NK-92 (cell line): Measurements from ENCODE around the gene ZNF709.
A peak's percentile ranks its signal among the peaks of the same experiment; 100 is the strongest.
"Not testable (repeated sequence)": the region's sequence is repeated elsewhere in the genome, so short reads cannot be mapped to it uniquely, and the experiment has no call there.

Experiments
- DNase-seq: peaks from one replicate; lab custom pipeline; 2025; ENCODE audit not compliant: unreplicated experiment; lab: John Stamatoyannopoulos, UW

ZNF709 gene

DNA sequence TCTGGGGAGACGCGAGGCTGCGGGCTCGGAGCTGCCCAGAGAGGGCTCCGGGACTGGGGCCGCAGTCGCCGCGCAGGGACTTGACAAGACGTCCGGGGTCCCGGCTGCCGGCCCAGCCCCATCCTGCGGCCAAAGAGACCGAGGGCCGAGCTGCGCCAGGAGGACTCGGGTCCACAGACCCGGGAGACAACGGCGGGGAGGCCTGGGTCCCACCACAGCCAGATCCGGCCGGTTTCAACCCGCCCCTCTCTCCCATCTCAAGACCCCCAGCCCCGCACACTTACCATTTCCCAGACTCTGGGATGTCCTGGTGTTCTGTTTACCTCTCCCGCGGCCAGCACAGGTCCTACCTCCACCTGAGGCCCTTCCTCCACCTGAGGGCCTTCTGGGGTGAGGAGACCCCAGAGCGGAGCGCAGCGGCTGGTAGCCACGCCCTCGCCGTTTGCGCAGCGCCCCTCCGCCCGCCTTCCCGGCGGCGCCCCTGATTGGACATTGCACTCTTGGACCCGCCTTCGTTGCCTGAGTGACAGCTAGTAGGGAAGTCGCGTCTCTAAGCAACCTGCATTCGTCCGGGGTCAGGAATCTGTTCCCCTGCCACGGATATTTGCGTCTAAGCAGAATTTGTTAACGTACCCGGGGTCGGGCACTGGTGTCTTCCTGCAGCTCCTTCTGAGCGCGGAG is at the start of gene ZNF709:
Gene ZNF709, minus strand, starts transcription at position 446 of the 681 bp plus-strand sequence. Its CDS starts 159 bp downstream, at position 287.
- DNase-seq, result peak; percentile 40

DNA sequence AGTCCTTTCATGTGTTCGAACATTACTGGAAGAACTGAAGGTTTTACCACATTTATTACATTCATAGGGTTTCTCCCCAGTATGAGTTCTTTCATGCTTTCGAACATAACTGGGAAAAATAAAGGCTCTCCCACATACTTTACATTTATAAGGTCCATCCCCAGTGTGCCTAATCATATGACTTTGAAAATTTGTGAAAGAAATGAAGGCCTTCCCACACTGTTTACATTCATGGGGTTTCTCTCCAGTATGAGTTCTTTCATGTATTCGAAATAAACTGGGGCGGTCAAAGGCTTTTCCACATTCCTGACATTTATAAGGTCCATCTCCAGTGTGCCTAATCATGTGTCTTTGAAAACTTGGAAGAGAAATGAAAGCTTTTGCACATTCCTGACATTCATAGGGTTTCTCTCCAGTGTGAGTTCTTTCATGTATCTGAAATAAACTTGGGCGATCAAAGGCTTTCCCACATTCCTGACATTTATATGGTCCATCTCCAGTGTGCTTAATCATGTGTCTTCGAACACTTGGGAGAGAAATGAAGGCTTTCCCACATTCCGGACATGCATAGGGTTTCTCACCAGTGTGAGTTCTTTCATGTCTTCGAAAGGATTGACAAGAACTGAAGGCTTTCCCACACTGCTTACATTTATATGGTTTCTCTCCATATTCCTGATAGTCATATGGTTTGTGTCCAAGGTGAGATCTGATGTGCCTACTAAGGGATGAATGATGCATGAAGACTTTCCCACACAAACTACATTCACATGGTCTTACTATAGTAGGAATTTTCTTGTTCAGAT is 42.6 kb upstream of the ZNF709 start:
- no peak for DNase-seq

DNA sequence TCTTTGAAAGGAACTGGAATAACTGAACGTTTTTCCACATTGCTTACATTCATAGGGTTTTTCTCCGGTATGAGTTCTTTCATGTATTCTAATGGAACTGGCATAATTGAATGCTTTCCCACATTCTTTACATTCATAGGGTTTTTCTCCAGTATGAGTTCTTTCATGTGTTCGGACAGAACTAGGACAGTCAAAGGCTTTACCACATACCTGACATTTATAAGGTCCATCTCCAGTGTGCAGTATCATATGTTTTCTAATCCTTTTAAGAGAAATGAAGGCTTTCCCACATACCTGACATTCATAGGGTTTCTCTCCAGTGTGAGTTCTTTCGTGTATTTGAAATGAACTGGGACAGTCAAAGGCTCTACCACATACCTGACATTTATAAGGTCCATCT is 41.9 kb upstream of the ZNF709 start:
- DNase-seq, result no peak

DNA sequence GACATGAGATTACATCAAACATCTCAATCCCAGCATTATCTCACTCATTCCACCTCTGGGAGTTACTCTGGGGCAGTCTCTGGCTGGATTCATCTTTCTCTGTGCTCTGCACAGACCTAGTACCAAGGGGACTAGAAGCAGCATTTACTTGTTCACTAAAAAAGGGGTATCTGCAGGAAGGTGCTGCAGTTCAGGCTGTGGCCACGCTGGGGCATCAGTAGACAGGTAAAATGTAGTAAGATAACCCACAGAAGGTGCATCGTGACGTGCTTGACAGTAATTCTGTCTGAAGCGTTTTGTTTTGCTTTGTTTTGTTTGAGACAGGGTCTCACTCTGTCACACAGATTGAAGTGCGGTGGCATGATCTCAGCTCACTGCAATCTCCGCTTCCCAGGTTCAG is 37.4 kb upstream of the ZNF709 start:
- no peak for DNase-seq

DNA sequence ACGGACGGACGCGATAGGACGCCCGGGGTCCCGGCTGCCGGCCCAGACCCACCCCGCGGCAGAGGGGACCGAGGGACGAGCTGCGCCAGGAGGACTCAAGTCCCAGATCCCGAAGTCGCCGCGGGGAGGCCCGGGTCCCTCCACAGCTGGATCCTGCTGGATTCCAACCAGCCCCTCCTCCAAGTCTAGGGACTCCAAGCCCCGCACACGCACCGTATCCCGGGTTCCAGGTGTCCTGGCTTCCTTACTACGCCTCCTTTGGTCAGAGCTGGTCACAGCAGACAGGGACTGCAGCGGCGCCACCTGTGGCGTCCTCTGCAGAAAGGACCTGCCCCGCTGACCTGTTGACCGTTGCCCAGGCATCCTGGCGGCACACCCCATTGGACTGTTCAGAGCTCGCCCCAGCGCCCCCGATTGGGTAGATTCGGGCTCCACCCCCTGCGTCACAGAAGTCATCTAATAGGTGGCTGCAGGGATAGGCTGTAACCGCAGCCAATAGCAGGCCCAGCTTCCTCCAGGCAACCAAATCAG is 29.0 kb upstream of the ZNF709 start:
- no peak for DNase-seq

DNA sequence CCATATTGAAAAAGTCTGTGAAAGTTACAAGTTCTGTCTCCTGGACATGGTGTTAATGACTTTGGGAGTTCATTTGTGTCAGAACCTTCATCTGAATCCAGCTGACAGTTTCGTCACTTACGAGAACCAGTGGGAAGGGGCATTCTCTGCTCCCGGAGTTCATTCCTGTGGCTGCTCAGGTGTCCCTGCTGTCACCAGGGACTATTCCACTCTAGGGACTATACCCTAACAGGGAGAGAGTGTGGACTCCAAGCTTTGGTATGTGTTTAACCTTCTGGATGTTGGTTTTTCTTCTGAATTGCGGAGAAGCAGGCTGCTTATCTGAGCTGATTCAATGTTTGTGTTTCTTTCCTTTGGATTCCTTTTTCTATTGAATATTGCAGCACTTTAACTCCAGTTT is 12.4 kb upstream of the ZNF709 start:
- no peak for DNase-seq

DNA sequence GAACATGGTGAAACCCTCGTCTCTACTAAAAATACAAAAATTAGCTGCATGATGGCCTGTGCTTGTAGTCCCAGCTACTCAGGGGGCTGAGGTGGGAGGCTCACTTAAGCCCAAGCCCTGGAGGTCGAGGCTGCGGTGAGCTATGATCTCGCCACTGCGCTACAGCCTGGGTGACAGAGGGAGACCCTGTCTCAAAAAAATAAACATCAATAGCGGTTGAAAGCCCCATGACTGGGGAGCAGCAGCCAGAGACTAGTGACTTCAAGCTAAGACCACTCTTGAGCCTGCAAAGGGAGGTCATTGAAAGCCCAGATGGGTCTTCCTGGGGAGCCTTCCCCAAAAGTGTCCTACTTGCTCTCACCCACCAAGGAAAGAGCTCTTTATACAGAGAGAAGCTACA is 11.9 kb upstream of the ZNF709 start:
- no peak for DNase-seq

DNA sequence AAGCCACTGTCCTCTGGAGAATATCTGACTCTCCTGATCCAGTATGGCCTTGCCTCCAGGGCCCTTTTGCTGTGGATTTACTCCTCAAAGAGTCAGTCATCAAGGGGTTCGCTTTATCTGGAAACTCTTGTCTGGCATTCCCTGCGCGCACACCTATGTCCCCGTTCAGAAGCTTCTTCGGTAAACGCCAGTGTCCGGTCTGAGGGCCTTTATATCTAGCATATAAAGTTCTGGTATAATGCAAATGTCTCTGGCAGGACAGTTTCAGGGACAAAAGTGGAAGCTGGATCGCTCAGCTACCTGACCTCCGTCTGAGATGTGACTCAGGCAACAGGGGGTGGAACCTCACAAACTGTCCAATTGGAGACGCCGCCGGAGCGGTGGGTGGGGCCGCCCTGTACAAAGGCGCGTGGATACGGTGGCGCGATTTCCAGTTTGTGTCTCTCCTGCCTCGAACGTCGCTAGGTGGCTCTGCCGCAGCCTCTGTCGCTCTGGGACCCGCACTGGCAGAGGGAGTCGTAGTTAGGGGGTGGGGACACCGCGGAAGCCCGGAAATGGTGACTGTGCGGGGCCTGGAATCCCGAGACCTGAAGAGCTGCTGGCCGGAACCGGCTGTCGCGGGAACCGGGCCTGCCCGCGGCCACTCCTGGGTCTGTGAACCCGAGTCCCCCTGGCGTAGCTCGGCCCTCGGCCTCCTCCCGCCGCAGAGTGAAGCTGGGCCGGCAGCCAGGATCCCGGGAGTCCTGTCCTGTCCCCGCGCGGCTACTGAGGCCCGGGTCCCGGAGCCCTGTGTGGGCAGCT is 10.6 kb upstream of the ZNF709 start:
- DNase-seq, result peak; percentile 27

DNA sequence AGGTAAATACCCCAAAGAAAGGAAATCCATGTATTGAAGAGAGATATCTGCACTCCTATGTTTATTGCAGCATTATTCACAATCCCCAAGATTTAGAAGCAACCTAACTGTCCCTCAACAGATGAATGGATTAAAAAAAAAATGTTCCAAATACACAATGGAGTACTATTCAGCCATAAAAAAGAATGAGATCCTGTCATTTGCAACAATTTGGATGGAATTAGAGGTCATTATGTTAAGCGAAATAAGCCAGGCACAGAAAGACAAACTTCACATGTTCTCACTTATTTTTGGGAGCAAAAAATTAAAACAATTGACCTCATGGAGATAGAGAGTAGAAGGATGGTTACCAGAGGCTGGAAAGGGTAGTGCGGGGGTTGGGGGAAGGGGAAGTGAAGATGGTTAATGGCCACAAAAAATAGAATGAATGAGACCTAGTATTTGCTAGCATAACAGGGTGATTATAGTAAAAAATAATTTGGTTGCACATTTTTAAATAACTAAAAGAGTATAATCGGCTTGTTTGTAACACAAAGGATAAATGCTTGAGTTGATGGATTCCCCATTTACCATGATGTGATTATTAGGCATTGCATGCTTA is 9.7 kb upstream of the ZNF709 start:
- DNase-seq, result no peak

DNA sequence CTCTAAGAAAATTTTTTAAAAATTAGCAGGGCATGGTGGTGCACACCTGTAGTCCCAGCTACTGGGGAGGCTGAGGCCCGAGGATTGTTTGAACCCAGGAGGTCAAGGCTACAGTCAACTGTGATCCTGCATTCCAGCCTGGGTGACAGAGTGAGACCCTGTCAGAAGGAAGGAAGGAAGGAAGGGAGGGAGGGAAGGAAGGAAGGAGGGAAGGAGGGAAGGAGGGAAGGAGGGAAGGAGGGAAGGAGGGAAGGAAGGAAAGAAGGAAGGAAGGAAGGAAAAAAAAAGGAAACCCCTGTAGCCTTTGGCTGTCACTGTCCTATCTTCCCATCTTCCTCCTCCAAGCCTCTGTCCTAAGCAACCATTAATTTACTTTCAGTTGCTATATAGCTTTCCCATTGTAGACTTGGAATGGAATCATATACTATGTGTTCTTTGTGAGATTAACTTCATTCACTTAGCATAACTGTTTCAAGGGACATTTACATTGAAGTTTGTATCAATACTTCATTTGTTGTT is 1.7 kb upstream of the ZNF709 start:
- not testable (repeated sequence) for DNase-seq

DNA sequence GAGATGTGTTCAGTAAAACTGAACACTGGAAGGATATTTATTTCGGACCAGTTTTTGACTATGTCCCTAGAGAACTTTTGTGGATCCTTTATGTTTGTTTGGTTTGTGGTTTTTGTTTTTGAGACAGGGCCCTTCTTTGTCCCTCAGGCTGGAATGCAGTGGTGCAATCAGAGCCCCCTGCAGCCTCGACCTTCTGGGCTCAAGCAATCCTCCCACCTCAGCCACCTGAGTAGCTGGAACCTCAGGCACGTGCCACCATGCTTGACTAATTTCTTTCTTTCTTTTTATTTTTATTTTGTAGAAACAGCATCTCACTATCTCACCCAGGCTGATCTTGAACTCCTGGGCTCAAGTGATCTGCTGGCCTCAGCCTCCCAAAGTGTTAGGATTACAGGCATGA is 955 bp upstream of the ZNF709 start:
- no peak for DNase-seq

DNA sequence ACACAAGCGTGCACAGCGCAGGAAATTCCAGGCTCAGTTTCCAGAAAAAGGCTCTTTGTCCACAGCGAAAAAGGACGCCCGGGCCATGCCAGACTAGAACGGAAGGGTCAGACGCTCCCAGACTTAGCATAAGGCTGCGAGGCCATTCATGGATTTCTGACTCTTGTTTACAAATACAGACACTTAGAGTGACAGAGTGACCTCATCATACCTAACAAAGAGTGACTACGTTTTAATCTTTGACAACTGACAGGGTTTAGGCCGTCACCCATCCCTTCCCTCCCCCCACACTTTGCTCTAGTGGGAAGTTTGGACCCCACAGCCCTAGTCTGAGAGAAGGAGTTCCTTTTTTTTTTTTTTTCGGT is 418 bp upstream of the ZNF709 start:
- no peak for DNase-seq

DNA sequence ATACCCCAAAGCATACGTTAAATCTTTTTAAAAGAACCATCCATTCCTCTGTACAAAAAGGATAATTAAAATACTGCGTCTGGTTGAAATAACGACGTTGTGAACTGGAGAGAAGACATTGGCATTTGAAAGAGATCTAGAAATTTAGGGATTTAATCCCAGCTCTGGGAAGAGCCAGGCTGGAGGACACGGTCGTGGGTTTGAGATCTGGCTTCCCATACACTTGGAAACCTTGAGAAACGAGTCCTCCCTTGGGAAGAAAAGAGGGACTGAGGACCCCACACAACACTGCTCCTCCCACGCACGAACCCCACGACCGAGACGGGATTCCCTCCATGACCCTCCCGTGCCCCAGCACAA is 625 bp downstream of the ZNF709 start:
- no peak for DNase-seq

DNA sequence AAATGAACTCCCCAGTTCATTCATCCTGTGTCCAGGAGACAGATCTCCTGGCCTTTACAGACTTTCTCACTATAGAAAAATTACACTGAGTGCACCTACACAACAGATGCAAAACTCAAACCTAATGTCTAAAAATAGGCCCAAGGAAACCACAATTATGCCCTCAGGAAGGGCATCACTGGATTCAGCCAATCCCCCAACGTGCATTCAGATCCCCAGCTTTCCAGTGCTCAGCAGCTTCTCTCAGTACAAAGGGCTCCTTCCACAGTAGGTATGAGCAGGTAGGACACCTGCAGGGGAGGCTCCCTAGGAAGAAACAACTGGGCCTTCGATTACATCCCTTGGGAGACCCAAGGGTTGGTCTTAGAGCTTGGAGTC is 2.1 kb downstream of the ZNF709 start:
- DNase-seq, result no peak

DNA sequence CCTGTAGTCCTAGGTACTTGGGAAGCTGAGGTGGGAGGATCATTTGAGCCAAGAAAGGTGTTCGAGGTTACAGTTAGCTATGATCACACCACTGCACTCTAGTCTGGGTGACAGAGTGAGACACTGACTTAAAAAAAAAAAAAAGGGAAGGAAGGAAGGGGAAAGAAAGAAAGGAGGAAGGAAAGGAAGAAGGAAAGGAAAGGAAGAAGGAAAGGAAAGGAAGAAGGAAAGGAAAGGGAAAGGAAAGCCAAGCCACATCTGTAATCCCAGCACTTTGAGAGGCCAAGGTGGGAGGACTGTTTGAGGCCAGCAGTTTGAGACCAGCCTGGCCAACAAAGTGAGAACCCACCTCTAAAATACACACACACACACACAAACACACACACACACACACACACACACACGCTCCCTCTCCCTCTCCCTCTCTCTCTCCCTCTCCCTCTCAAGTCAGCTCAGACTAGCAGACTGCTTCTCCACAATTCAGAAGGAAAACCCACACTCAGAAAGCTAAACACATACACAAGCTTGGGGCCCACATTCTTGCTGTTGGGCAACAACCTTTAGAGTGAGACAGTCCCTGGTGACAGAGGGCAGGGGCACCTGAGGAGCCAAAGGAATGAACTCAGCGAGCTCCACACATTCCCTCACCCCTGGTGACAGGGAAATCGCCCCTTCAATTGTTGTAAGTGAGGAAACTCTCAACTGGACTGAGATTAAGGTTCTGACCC is 2.7 kb downstream of the ZNF709 start:
- no peak for DNase-seq

DNA sequence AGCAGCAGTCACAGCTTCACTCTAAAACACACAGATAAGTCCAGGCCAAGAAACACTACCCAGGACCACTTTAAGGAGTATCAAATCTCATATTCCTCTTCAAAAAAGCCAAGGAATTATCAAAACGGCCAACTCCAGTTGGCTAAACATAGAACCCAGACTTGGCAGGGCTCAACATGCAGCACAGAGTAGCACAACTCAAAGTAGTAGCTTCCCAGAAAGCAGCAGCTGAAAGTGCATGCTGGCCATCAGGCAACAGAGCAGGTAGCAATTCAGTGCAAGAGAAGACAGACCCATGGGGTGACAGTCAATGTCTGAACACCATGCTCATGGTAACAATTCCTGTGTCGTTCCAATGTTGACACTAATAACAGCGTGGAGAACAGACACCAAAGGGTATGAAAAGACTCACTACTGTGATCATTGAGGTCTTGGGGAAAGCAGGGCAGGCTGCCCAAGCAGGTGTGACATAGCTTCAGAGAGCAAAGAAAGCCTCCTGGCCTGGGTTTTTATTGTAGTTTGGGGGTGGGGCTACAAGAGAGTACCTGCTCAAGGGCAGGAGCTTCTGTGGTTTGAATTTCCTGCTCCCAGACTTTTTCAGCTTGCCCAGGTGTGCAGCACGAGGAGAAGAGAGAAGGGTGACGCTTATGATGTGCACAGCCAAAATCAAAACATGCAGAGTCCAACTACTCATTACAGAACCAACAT is 6.2 kb downstream of the ZNF709 start:
- DNase-seq, result no peak

DNA sequence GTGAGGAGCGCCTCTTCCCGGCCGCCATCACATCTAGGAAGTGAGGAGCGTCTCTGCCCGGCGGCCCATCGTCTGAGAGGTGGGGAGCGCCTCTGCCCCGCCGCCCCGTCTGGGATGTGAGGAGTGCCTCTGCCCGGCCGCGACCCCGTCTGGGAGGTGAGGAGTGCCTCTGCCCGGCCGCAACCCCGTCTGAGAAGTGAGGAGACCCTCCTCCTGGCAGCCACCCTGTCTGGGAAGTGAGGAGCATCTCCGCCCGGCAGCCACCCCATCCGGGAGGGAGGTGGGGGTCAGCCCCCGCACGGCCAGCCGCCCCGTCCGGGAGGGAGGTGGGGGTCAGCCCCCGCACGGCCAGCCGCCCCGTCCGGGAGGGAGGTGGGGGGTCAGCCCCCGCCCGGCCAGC is 17.0 kb downstream of the ZNF709 start:
- not testable (repeated sequence) for DNase-seq

DNA sequence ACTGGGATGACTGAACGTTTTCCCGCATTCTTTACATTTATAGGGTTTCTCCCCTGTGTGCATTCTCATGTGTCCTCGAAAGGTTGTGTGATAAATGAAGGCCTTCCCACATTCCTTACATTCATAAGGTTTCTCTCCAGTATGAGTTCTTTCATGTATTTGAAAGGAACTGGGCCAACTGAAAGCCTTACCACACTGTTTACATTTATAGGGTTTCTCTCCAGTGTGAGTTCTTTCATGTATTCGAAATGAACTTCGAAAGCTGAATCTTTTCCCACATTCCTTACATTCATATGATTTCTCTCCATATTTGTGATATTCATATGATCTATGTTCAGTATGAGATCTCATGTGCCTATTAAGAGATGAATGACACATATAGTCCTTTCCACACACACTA is 19.4 kb downstream of the ZNF709 start:
- DNase-seq, result no peak

DNA sequence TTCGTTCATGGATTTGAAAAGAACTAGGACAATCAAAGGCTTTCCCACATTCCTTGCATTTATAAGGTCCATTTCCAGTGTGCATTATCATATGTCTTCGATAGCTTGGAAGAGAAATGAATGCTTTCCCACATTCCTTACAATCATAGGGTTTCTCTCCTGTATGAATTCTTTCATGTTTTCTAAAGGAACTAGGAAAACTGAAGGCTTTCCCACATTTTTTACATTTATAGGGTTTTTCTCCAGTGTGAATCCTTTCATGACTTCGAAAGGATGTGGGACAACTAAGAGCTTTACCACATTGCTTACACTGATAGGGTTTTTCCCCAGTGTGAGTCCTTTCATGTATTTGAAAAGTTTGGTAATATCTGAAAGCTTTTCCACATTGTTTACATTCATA is 19.8 kb downstream of the ZNF709 start:
- DNase-seq, result no peak

DNA sequence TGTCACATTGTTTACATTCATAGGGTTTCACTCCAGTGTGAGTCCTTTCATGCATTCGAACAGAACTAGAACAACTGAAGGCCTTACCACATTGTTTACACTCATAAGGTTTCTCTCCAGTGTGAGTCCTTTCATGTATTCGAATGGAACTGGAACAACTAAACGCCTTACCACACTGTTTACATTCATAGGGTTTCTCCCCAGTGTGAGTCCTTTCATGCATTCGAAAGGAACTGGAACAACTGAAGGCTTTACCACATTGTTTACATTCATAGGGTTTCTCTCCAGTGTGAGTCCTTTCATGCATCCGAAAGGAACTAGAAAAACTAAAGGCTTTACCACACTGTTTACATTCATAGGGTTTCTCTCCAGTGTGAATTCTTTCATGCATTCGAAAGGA is 20.5 kb downstream of the ZNF709 start:
- not testable (repeated sequence) for DNase-seq
